ENCODE measurements around the gene VPS13D. TPM values are rescaled to one million over a fixed set of nuclear protein-coding genes. Genes with fewer than 3 reads are reported as not detected.
A peak's percentile ranks its signal among the peaks of the same experiment; 100 is the strongest.

VPS13D gene
- total RNA-seq, 1 experiment from 2014 or later: 11.1 TPM

DNA sequence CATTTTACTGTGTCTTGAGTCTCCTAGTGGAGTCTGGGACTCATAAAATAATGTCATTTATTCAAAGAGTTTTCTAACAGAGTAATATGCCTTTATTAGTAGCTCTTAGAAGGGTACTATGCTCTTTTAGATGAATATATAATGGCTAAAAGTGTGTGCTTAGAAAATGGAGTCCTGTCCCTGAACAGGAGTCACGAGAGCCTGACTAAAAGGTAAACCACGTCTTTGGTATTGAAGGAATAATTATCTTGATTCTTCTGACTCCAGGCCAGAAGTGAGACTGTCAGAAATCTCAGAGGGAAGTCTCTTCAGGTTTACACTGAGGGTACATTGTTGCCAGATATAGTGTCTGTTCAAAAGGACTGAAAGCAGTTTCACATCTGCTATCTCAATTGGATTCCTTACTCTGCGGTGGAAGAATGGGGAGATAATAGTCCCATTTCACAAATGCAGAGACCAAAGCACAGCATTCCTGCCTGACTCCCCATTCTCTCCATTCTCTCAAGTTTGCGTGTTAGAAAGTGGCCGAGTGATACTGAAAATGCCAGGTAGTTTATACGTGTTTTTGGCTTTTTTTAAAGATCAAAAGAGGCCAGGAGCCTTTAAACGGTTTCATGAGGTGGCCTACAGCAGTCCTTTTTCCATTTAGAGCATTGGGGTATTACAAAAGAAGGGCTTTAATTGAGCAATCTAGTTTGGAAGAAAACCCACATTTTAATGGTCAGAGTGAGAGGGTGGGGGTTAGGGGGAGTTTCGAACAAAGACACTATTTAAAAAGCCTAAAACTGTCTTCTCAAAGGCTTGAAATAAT lies 176.6 kb downstream of the VPS13D start:
- DNase-seq (ENCODE audit: low read depth): no peak

DNA sequence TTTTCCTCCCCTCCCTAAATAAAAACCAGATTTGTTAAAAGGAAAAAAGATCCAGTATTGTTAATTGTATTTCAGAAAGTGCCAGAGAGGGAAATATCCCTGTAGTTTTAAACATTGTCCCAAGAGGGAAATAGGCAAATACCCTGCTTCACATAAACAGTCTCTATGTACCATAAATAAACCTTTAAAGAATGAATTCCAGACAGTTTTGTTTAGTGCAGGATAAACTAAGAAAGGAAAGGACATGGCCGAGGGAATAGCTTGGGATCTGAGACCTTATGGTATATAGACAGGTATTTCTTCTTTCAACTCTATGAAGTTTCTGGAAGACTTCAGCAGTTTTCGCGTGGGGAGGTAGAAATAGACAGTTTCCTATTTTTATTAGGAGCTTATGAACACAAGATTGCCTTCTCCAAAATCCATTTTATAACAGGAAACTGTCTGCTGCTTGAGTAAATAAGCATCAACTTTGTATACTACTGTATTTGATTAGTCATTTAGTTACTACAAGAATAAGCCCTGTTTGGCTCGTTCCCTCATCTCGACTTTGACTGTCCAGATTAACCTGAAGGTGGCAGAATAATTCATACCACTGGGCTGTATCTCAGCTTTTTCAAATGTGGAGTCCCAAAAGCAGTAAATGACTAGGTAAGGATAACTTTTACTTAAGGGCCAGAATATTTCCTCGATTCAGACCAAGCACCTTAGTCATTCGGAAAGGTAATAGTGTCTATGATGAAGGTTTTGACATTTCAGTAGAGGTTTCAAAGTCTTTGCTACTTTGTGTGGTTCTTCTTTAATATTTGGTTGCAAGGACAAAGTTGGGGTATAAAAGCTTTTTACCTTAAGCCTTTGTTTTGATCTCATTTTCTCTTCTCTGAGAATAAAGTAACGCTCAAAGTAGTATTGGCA lies 177.5 kb downstream of the VPS13D start:
- peak; percentile 28 for DNase-seq (ENCODE audit: low read depth)

GRCh38 chr1:12407962-12408454 lies 178.2 kb downstream of the VPS13D start:
- DNase-seq (ENCODE audit: low read depth): no peak

GRCh38 chr1:12408662-12409061 lies 178.8 kb downstream of the VPS13D start:
- no peak for DNase-seq (ENCODE audit: low read depth)

DNA sequence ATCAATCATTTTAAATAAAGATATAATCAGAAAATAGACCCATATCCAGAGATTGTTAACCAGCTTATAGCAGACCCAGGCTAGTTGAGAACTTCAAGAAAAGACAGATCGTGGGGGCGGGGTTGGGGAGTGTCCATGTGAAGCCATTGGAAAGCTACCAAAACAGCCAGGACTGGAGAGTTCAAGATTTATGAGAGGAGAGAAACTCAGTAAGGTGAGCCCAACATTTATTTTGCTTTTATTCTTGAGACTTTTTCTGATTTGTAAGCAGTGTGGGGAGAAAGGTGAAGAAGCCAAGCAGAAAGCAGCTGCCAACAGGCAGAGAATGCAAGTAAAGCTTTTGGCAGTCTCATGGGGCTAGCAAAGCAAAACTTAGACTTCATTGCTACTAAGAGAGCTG lies 179.9 kb downstream of the VPS13D start:
- DNase-seq (ENCODE audit: low read depth): no peak

DNA sequence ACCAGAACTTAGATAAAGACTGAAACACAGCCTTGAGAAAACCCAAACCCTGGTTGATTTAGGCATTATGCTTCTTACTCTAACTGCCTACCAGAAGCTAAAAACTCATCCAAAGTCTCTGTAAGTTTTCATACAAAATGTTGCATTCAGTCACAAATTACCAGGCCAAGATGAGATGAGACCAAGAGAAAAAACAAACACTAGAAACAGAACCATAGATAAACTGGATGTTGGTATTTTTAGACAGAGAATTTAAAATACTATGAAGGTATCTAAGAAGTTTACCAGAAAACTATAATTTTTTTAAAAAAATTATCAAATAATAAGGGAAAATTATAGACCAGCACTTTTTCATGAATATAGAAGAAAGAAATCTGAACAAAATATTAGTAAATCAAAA lies 180.5 kb downstream of the VPS13D start:
- no peak for DNase-seq (ENCODE audit: low read depth)

DNA sequence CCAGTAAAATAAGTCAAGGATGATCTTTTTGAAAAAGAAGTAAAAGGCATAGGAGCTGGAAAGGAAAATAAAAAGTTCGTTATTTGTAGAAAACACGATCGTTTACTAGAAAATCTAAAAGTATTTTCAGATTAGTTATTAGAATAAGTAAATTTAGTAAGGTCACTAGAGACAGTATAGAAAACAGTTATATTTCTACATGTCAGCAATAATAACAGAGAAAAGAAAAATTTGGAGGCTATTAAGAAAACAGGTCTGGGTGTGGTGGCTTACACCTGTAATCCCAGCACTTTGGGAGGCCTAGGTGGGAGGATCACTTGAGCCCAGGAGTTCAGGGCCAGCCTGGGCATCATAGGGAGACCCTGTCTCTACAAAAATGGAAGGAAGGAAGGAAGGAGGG lies 181.3 kb downstream of the VPS13D start:
- no peak for DNase-seq (ENCODE audit: low read depth)

DNA sequence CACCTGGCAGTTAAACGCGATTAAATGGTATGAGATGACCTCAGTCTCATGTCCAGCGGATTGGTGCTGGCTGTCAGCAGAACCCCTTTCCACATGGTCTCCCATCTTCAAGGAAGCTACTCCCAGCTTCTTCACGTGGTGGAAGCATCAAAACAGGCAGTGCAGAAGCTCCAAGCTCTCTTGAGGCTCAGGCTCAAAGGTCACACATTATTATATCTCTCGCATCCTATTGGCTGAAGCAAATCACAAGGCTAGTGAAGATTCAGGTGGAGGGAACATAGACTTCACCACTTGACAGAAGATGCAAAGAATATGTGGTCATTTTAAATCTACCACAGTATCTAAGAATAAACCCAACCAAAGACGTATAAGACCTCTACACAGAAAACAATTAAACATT lies 181.9 kb downstream of the VPS13D start:
- no peak for DNase-seq (ENCODE audit: low read depth)

DNA sequence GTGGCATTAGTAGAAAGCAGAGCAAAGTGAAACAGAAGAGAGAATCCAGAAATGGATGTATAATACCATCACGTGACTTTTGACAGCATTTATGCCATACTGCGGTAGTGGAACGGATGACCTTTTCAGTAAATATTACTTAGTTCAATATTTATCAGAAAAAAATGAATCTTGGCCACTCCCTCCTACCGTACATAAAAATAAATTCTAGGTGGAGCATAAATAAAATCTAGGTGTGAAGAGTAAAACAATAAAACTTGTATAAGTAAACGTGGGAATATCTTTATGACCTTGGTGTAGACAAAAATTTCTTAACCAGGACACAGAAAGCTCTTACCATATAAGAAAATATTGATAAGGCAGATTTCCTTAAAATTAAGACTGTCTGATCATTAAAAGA lies 182.6 kb downstream of the VPS13D start:
- DNase-seq (ENCODE audit: low read depth): no peak

- DNase-seq (ENCODE audit: low read depth): no peak
Measured at GRCh38 chr1:12413664-12414410, 184.0 kb downstream of the VPS13D start.

DNA sequence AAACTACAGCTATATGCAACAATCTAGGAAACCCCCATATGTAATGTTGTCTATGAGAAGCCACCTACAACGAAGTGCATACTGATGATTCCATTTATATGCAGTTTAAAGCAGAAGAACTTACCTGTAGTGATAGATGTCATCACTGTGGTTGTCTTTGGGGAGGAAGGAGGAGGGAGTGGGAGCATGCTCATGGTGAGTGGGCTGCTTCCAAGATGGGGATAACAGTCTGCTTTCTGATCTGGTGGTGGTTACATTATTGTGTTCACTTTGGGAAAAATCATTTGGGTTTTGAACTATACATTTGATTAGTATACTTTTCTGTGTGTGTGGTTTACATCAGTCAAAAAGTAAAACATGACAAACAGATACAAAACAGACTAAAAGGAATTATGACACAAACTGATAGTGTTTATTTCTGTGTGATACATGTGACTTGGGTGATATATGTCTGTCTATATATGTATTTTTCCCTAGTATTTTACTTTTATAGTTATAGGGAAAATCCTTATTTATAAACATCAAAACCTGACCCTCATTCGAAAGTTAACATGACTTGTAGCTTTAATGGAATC lies 184.7 kb downstream of the VPS13D start:
- DNase-seq (ENCODE audit: low read depth): no peak

DNA sequence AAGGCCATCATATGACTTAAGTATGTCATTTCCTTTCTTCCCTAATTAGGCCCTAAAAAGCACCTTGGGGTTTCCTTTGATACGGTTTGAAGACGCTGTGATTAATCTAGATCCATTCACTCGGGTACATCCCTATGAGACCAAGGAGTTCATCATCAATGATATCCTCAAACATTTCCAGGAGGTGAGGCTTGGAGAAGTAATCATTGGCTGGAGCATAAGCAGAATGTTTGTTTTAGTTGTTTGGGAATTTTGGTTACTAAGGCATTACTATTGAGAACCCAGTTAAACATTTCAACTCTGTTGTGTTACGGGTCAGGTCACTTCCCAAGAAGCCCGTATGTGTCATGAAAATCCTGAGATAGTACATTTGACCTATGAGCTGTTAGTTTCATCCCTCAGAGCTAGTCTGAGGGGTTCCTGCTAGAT lies 185.2 kb downstream of the VPS13D start:
- DNase-seq (ENCODE audit: low read depth): no peak

DNA sequence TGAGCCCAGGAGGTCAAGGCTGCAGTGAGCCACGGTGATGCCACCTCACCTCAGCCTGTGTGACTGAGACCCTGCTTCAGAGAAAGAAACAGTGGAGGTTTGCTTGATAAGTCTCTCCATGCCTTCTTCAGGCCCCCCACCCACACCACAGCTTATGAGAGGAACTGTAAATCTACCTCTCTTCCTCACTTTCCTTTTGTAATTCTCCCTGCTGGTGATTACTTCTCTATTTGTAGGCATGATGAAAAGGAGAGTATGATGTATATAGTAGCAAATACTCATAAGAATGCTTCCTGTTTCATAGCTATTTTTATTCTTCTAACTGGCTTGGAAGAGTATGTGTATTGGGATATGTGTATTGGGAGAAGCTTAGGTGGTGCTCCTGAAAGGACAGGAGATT lies 186.3 kb downstream of the VPS13D start:
- no peak for DNase-seq (ENCODE audit: low read depth)

DNA sequence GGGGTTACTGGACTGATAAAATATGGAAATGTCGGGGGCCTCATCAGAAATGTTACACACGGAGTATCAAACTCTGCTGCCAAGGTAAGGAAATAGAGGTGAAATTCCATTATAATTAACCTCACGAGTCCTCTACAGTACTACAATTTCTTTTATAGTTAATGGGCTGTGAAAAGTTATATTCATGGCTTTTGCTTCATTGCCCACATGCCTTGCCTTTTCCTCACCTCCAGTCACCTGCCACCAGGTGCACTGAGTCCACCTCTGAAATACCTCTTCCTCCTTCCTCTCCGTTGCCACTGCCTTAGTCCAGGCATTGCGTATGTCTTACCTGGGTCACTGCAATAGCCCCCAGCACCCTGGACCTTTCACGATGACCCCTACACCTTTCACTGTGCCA lies 186.9 kb downstream of the VPS13D start:
- DNase-seq (ENCODE audit: low read depth): no peak

DNA sequence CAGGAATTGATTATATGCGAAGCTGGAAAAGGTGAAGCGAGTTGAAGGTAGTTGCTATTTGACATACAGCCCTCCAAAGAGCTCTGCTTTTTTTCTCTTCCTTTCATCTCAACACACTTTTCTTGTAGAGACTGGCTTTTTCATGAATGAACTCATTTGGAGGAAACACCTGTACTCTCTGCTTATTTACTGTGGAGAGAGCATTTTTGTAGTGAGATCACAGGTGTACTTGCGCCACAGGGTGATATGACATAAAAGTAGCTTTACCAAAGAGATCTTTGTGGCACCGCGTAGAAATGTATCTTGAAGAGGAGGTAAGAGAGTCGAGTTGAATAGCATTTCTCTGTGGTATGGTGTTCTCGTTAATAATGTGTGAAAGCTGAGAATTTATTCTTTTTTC lies 187.6 kb downstream of the VPS13D start:
- no peak for DNase-seq (ENCODE audit: low read depth)

DNA sequence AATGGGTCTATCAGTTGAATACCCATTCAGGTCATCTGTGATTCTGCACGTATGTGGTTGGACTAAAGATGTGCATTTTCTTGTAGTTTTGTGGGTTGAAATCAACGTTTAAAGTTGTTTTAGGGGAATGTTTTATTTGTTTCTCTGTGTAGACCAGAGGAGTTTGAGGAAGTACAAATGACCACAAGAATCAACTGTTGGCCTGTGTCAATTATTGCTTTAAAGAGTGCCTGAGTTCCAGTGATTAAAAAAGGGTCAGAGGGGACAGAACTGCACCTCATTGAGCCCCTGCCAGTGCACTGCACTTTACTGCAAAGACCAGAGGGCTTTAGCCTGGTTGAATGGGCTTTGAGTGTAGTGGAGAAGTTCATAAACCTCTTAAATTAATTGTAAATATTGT lies 190.3 kb downstream of the VPS13D start:
- no peak for DNase-seq (ENCODE audit: low read depth)

- no peak for DNase-seq (ENCODE audit: low read depth)
Measured at GRCh38 chr1:12422488-12422887, 192.7 kb downstream of the VPS13D start.

DNA sequence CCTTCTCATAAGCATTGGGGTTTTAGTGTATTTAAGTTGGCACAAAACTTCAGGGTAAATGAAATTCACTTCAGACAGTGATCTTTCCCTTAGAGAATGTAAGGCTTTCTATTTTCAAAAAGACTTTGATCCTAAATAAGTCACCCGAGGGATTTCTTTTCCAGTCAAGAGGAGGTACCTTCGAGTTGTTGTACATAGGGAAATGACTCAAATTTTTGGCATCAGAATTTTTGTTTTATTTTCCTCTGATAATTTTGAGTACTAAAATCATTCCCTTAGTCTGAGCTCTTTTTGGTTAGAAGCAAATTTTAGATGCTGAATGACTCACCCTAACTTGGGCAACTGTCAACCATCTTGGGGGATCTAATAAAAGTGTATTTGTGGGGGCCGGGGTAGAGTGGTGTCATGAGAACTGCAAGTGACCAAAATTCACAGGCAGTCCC lies 194.3 kb downstream of the VPS13D start:
- no peak for DNase-seq (ENCODE audit: low read depth)

GRCh38 chr1:12424793-12425192 lies 195.0 kb downstream of the VPS13D start:
- no peak for DNase-seq (ENCODE audit: low read depth)

- DNase-seq (ENCODE audit: low read depth): no peak
Measured at GRCh38 chr1:12426030-12426429, 196.2 kb downstream of the VPS13D start.

DNA sequence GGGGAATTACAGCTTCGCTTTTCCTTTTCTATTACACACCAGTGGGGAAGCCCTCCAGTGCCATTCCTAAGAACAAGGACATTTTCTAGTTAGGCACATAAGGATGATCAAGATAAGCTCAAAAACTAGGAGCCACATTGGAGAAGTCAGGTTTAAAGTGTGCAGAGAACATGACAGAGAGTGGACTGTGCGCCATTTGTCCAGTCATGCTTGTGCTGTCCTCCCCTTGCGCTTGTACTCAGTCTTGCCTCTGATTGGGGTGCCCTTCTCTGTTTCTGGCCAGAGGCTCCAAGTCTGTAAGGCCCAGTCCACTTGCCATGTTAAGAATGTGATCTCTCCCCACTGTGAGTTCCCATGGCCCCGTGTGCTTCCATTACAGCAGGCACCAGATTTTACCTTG lies 198.5 kb downstream of the VPS13D start:
- no peak for DNase-seq (ENCODE audit: low read depth)

DNA sequence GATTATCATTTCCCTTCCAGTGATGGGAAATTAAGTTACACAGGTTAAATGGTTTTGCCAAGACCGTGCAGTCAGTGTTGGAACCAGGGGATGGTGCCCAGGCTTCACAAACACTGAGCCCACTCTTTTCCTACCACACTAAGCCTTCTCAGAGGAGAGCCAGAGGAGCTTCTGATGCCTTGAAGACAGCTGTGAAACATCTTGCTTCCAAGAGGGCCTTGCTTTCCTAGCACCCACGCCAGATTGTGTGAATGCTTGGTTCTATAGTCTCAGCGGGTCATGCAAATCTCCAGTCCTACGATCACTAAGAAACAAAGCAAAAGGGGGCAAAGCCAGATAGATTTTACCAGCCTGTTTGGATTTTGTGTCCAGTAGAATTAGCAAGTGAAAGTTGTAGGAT lies 200.7 kb downstream of the VPS13D start:
- DNase-seq (ENCODE audit: low read depth): no peak

Measured in Daoy (cell line).